HG03280 (cell line): ENCODE measurements around the gene RAB11FIP3.
A peak's percentile ranks its signal among the peaks of the same experiment; 100 is the strongest.

Experiments used
- ATAC-seq: cut with Tn5 transposase; IDR thresholded peaks from one replicate; pipeline ENCODE4 v1.9.1; 2021; ENCODE audit warnings: mild to moderate bottlenecking, moderate library complexity; ENCODE audit not compliant: unreplicated experiment

RAB11FIP3 gene

GRCh38 chr16:563072-563644 is 137.7 kb downstream of the RAB11FIP3 start:
- ATAC-seq: no peak

- ATAC-seq: no peak
Measured at GRCh38 chr16:564690-565418, 139.4 kb downstream of the RAB11FIP3 start.

- ATAC-seq: no peak
Measured at GRCh38 chr16:565419-566330, 140.2 kb downstream of the RAB11FIP3 start.

GRCh38 chr16:566475-567372 is 141.3 kb downstream of the RAB11FIP3 start, which contains the start of gene NHLRC4:
TSS of gene NHLRC4 (plus strand) at chr16:567005. CDS start at chr16:568048, 1,043 bp downstream.
- peak; percentile 58 for ATAC-seq

- ATAC-seq: no peak
Measured at GRCh38 chr16:567373-568256, 142.2 kb downstream of the RAB11FIP3 start.

GRCh38 chr16:568401-569258 is 143.2 kb downstream of the RAB11FIP3 start:
- ATAC-seq: no peak

- peak; percentile 51 for ATAC-seq
Measured at GRCh38 chr16:569445-570254, 144.2 kb downstream of the RAB11FIP3 start, which contains the start of gene PIGQ. TSS of gene PIGQ (plus strand) at chr16:569968. CDS start at chr16:574075, 4,107 bp downstream.
